Fibroblast of lung (primary cell): Measurements from ENCODE around the gene TTI1. TPM values are rescaled to one million over a fixed set of nuclear protein-coding genes. Genes with fewer than 3 reads are reported as not detected.

Experiments used
- DNase-seq, 2 donors: peaks; one replicate each; pipeline versions ENCODE4 v3.0.0 to v3.0.0-alpha.2; 2010; ENCODE audit warnings: low read depth in 2 of 2
- H2AFZ ChIP-seq: 2 replicates; pipeline ENCODE4 v1.5.1; 2012; ENCODE audit warnings: low read length, control low read depth, inconsistent platforms
- H3K27ac ChIP-seq: 2 replicates; pipeline ENCODE4 v1.5.1; 2011; ENCODE audit warnings: low read length, control low read depth; ENCODE audit not compliant: insufficient read depth
- H3K27me3 ChIP-seq: 2 replicates; pipeline ENCODE4 v1.5.1; 2011; ENCODE audit warnings: mild to moderate bottlenecking, low read length; ENCODE audit not compliant: control insufficient read depth, insufficient read depth
- H3K36me3 ChIP-seq: 2 replicates; pipeline ENCODE4 v1.5.1; 2011; ENCODE audit warnings: low read length; ENCODE audit not compliant: control insufficient read depth, insufficient read depth
- H3K4me1 ChIP-seq: 2 replicates; pipeline ENCODE4 v1.5.1; 2011; ENCODE audit warnings: low read length; ENCODE audit not compliant: control insufficient read depth, insufficient read depth; ENCODE audit errors: extremely low read depth
- H3K4me2 ChIP-seq: 2 replicates; pipeline ENCODE4 v1.5.1; 2011; ENCODE audit warnings: low read length, control low read depth; ENCODE audit not compliant: insufficient read depth; ENCODE audit errors: extremely low read depth
- H3K4me3 ChIP-seq, 4 experiments: fragments of 200-600 bp in 1 of 4; sonication (generic) in 1 of 4; replicated peaks in 1 of 4; 2 replicates each; pipeline ENCODE4 v1.5.1; 2011 to 2016; ENCODE audit warnings: low read length in 4 of 4, low read depth in 3 of 4, mild to moderate bottlenecking in 3 of 4, control low read depth in 2 of 4, inconsistent platforms in 1 of 4, mixed read lengths in 1 of 4; ENCODE audit not compliant: insufficient read depth in 1 of 4; ENCODE audit errors: control extremely low read depth in 1 of 4
- H3K79me2 ChIP-seq: 2 replicates; pipeline ENCODE4 v1.5.1; 2012; ENCODE audit warnings: mild to moderate bottlenecking, low read length, inconsistent platforms; ENCODE audit not compliant: control insufficient read depth, insufficient read depth
- H3K9ac ChIP-seq: 2 replicates; pipeline ENCODE4 v1.5.1; 2011; ENCODE audit warnings: mild to moderate bottlenecking, low read length, control low read depth; ENCODE audit not compliant: insufficient read depth
- H3K9me3 ChIP-seq: 2 replicates; pipeline ENCODE4 v1.5.1; 2012; ENCODE audit warnings: low read depth, low read length; ENCODE audit not compliant: control insufficient read depth, insufficient read depth
- H4K20me1 ChIP-seq: 2 replicates; pipeline ENCODE4 v1.5.1; 2011; ENCODE audit warnings: low read length; ENCODE audit not compliant: control insufficient read depth, insufficient read depth; ENCODE audit errors: extremely low read depth
- EZH2 ChIP-seq: IDR thresholded peaks from 2 replicates; pipeline ENCODE4 v1.5.1; 2012; ENCODE audit warnings: low read length, control low read depth, mild to moderate bottlenecking; ENCODE audit errors: missing control alignments
- polyA plus RNA-seq, 2 donors: library from polyadenylated mRNA; depleted of rRNA in 1 of 2; stranded (reverse) in 1 of 2; unstranded in 1 of 2; fragments of >200 nt; gene quantifications; 2 replicates each; pipeline ENCODE4 v1.2.1, GENCODE V29; 2011 to 2012; ENCODE audit warnings: missing spikeins in 1 of 2
- total RNA-seq: library from RNA; depleted of rRNA; stranded (reverse); fragments of >200 nt; gene quantifications from 2 replicates; pipeline ENCODE4 v1.2.1, GENCODE V29; 2014
- TF ChIP-seq, protein P1 (sequence below), 2 donors: IDR thresholded peaks in 1 of 2; conservative IDR thresholded peaks in 1 of 2; 1 replicate in 1 of 2; 2 replicates in 1 of 2; pipeline ENCODE4 v1.5.1; 2011 to 2012; ENCODE audit warnings: low read length in 2 of 2, control low read depth in 1 of 2, inconsistent platforms in 1 of 2, low read depth in 1 of 2, mild to moderate bottlenecking in 1 of 2

Gene TTI1
- total and polyA plus RNA-seq, 2 donors (not counting 1 experiment from before 2014, with no cell fraction given) = 12.6 to 20.0 TPM

DNA sequence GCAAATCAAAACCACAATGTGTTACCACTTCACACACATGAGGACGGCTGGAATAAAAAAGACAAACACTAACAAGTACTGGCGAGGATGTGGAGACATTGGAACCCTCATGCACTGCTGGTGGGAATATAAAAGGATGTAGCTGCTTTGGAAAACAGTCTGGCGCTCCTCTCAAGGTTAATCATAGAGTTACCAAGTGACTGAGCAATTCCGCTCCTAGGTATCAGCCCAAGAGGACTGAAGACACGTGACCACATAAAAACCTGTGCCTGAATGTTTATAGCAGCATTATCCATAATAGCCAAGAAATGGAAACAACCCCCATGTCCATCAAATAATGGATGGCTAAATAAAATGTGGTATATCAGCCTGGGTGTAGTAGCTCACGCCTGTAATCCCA is 85.3 kb downstream of the TTI1 start:
- Histone ChIP-seq H3K27ac (no peak overlapping the region), H3K4me3 (no peak overlapping the region), H3K4me2 (no peak overlapping the region), H3K27me3 (peaks cover 5% of the 10 kb centered on the region), H3K9me3 (no peaks in the 10 kb centered on the region), H3K36me3 (no peaks in the 10 kb centered on the region), H3K4me1 (no peaks in the 10 kb centered on the region), H4K20me1 (no peaks in the 10 kb centered on the region), H3K9ac (no peak overlapping the region), H2AFZ (no peak overlapping the region), H3K79me2 (no peaks in the 10 kb centered on the region)
- no peak for DNase-seq
- TF ChIP-seq, protein P1, sequence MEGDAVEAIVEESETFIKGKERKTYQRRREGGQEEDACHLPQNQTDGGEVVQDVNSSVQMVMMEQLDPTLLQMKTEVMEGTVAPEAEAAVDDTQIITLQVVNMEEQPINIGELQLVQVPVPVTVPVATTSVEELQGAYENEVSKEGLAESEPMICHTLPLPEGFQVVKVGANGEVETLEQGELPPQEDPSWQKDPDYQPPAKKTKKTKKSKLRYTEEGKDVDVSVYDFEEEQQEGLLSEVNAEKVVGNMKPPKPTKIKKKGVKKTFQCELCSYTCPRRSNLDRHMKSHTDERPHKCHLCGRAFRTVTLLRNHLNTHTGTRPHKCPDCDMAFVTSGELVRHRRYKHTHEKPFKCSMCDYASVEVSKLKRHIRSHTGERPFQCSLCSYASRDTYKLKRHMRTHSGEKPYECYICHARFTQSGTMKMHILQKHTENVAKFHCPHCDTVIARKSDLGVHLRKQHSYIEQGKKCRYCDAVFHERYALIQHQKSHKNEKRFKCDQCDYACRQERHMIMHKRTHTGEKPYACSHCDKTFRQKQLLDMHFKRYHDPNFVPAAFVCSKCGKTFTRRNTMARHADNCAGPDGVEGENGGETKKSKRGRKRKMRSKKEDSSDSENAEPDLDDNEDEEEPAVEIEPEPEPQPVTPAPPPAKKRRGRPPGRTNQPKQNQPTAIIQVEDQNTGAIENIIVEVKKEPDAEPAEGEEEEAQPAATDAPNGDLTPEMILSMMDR (conservative IDR thresholded peaks at IDR 0.05 in 1 of 2, IDR thresholded peaks at IDR 0.05 in 1 of 2; ENCODE audit: low read depth in 1 of 2, low read length in 2 of 2) = no peak
- TF ChIP-seq EZH2 = no peak

DNA sequence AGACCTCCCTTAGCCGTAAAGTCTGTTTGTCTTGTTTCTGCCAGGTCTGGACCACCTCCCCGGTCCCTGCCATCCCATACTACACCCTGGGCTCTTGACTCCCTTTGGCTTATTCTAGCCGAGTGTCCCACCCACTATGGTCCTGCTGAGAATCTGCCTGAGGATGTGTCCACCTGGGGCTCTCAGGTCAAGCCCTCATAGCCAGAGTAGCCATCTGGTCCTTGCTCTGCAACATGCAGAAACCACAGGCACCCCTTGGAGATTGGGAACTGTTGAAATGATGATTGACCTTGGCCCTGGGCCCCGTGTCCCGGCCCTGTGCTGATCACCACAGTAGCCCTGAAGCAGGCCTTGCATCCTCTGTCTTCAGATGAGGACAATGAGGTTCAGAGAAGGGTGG is 86.3 kb downstream of the TTI1 start:
- Histone ChIP-seq H3K27me3 (peaks cover 5% of the 10 kb centered on the region), H3K79me2 (no peaks in the 10 kb centered on the region), H3K27ac (no peak overlapping the region), H3K36me3 (no peaks in the 10 kb centered on the region), H4K20me1 (no peaks in the 10 kb centered on the region), H3K4me1 (no peaks in the 10 kb centered on the region), H3K9me3 (no peaks in the 10 kb centered on the region), H2AFZ (no peak overlapping the region), H3K4me2 (no peak overlapping the region), H3K4me3 (no peak overlapping the region), H3K9ac (no peak overlapping the region)
- no peak for TF ChIP-seq EZH2
- TF ChIP-seq, protein P1 (conservative IDR thresholded peaks at IDR 0.05 in 1 of 2, IDR thresholded peaks at IDR 0.05 in 1 of 2; ENCODE audit: low read depth in 1 of 2, low read length in 2 of 2) = no peak
- DNase-seq = no peak

DNA sequence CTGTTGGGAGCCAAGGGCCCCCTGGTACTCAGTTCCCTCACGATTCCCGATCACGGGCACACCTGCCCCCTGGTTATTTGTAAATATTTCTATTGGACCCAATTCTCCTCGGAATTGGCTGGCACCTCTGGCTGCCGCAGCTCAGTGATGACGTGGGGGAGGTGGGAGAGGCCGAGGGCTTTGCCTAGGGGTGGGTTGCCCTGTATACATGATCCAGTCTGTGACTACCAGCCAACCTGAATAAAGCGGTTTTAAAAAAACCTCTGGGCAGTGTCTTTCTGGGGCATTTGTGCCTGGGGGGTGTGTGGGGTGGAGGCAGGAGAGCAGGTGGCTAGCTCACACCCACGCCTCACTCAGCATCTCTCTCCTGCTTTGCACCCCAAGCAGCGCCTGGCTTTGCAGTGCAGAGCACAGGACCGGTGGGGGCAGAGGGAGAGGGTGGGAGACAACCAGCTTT is 88.1 kb downstream of the TTI1 start:
- Histone ChIP-seq H3K27me3 (peaks cover 5% of the 10 kb centered on the region), H3K36me3 (no peaks in the 10 kb centered on the region), H3K4me1 (no peaks in the 10 kb centered on the region), H2AFZ (no peak overlapping the region), H3K27ac (no peak overlapping the region), H3K9me3 (no peaks in the 10 kb centered on the region), H4K20me1 (no peaks in the 10 kb centered on the region), H3K79me2 (no peaks in the 10 kb centered on the region), H3K4me3 (no peak overlapping the region), H3K9ac (no peak overlapping the region), H3K4me2 (no peak overlapping the region)
- no peak for DNase-seq
- TF ChIP-seq, protein P1 (conservative IDR thresholded peaks at IDR 0.05 in 1 of 2, IDR thresholded peaks at IDR 0.05 in 1 of 2; ENCODE audit: low read depth in 1 of 2, low read length in 2 of 2) = no peak
- TF ChIP-seq EZH2 = no peak
